ENCODE data around the gene ARL4D. TPM values are rescaled to one million over a fixed set of nuclear protein-coding genes. Genes with fewer than 3 reads are reported as not detected.
"Not testable (repeated sequence)": the region's sequence is repeated elsewhere in the genome, so short reads cannot be mapped to it uniquely, and the experiment has no call there.

The ARL4D gene
- total RNA-seq, 1 experiment from 2014 or later, result 12.8 TPM

DNA sequence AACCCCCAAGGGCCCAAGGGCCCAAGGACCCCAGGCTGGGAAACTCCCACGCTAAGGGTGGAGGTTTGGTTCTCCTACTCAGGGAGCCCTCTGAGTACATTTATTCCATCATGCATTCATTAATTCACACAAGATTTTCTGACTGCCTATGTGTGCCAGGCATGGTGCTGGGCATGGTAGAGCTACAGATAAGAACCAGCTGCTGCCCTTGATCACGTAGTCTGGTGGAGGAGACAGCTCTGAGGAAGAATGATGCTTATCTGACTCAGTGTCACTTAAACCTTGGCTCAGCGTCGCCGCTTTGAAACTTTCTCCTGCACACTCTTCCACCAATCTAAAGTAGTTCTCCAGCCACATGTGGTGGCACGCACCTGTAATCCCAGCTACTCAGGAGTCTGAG is 3.6 kb upstream of the ARL4D start:
- DNase-seq (ENCODE audit: low read depth), result no peak

- no peak for DNase-seq (ENCODE audit: low read depth)
Measured at GRCh38 chr17:43396491-43397060, 2.2 kb upstream of the ARL4D start.

GRCh38 chr17:43399839-43400328 is 1.1 kb downstream of the ARL4D start:
- DNase-seq (ENCODE audit: low read depth), result no peak

GRCh38 chr17:43400943-43401717 is 2.3 kb downstream of the ARL4D start:
- peak; percentile 91 for DNase-seq (ENCODE audit: low read depth)

- no peak for DNase-seq (ENCODE audit: low read depth)
Measured at GRCh38 chr17:43402078-43402477, 3.3 kb downstream of the ARL4D start.

DNA sequence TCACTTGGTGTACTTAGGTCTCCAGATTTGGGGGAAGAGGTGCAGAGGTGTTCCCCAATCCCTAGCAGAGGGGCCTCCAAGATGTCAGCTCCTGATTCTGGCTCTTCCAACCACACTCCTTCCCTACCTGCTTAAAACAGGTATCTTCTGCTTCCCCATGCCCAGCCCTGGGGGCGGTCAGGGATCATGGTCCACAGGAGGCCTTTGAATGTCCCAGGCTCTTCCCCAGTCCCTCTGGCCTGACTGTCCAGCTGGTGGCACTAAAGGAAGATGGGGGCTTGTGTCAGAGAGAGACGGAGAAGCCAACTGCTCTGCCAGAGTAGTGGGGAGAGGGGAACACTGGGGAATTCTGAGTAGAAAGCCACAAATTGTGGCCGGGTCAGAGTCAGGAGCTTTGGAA is 3.8 kb downstream of the ARL4D start:
- no peak for DNase-seq (ENCODE audit: low read depth)

DNA sequence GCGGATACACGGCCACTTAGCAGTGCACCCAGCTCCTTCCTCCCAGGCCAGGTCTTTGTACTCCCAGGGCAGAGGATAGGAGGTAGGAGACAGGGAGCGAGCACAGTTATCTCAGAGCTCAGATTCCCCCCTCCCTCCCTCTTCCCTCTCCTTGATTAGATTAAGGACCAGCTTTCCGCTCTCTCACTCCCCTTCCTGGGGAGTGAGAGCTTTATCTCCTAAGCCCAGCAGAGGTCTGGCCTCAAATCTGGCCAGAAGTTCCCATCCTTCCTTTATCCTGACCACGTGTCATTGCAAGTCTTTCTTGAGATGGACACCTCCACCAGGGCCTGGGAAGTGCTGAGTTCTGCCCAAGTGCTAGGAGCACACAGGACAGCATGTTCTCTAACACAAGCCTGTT is 5.1 kb downstream of the ARL4D start:
- DNase-seq (ENCODE audit: low read depth), result no peak

- DNase-seq (ENCODE audit: low read depth), result no peak
Measured at GRCh38 chr17:43405861-43406260, 7.1 kb downstream of the ARL4D start.

DNA sequence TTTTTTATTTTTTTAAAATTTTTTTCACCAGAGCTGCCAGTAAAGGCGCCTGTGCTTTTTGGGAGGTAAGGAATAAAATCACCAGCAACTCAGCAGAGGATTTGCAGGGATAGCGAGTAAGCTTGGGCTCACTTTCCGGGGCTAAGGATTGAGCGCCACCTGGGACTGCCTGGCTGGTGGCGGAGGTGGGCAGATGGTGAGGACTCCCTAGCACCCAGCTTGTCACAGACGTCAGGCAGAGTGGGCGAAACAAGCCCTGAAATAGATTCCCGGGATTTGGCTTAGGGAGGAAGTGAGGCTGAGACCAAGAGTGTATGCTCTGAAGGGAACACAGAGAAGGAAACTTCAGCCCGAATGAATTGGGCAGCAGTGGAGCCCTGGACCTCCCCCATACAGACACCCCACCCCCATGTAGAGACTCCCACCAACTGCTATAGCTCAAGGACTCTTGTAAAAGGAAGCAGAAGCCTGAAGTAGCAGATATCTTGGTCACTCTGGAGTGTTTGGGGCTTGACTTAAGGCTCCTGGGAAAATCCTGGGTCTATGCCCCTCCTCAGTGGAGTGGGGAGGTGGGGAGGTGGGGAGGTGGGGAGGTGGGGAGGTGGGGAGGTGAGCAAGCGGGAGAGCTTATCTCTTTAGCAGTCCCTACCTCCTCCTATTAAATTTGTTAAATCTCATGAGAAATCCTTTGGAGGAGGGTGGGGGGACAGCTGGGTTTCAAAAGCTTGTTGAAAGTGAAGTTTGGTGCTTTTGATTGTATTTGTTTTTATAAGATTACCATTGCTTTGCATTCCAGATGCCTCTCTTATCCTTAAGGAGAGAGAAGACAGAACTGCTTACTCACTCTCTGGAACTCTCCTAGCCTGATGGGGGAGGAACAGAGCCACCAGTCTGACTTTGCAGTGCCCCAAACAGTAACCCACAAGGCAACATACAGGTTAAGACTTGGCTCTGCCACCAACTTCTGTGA is 8.2 kb downstream of the ARL4D start:
- DNase-seq (ENCODE audit: low read depth), result no peak

- no peak for DNase-seq (ENCODE audit: low read depth)
Measured at GRCh38 chr17:43409131-43409530, 10.3 kb downstream of the ARL4D start.

- DNase-seq (ENCODE audit: low read depth), result no peak
Measured at GRCh38 chr17:43410557-43411368, 12.0 kb downstream of the ARL4D start.

- no peak for DNase-seq (ENCODE audit: low read depth)
Measured at GRCh38 chr17:43411369-43411677, 12.5 kb downstream of the ARL4D start.

DNA sequence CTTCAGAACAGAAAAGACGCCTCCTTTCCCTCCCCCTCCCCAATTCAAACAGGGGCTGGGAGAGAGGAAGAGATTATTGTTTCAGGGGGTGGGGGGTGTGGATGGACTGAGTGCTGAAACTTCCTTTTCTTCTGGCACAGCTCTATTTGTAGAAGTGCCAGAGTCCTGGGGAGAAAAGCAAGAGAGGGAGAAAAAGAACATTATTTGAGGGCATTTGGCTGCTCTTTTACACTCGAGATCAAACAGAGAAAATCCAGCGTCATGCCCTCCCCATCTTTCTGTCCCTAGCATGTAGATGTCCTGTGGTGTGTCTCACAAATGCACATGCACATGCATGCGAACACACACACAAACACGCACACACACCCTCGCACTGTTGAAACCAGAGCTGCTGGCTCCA is 13.0 kb downstream of the ARL4D start:
- DNase-seq (ENCODE audit: low read depth), result no peak

GRCh38 chr17:43412166-43412565 is 13.4 kb downstream of the ARL4D start:
- no peak for DNase-seq (ENCODE audit: low read depth)

DNA sequence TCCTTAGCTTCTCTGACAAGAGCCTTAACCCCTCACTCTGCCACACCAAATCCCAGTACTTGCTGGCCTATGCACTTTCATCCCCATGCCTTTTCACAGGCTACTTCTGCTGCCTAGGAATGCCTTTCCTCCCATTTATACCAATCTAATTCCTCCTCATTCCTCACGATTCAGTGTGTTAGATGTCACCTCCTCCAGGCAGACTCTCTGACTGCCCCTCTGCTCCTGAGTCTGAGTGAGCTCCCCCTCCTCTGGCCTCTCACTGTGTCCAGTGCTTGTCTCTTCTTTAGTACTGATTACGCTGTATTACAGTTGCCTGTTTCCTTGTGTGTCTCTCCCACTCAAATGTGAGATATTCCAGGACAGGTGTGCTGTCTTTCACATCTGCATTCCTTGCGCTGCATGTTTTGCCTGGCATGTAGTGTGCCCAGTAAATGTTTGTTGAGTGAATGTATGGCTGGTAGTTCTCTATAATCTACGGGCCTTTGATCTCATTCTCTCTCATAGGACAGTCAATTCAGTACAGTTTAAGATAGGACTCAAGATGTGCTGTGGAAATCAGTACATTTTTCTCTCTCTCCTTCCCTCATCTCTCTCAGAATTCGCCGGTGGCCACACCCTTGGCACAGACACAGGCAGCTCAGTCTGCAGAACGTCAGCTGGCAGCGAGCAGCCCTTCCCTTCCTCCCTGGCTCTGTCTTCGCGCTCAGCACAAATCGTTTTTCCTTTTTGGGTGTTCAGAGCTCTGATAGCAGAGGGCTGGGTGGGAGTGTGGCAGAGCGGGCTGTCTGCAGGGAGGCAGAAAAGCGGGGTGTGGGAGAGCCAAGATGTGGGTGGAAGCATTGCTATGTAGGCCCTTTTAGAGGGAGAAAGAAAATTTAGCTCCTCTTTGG is 18.5 kb downstream of the ARL4D start:
- peak; percentile 45 for DNase-seq (ENCODE audit: low read depth)

DNA sequence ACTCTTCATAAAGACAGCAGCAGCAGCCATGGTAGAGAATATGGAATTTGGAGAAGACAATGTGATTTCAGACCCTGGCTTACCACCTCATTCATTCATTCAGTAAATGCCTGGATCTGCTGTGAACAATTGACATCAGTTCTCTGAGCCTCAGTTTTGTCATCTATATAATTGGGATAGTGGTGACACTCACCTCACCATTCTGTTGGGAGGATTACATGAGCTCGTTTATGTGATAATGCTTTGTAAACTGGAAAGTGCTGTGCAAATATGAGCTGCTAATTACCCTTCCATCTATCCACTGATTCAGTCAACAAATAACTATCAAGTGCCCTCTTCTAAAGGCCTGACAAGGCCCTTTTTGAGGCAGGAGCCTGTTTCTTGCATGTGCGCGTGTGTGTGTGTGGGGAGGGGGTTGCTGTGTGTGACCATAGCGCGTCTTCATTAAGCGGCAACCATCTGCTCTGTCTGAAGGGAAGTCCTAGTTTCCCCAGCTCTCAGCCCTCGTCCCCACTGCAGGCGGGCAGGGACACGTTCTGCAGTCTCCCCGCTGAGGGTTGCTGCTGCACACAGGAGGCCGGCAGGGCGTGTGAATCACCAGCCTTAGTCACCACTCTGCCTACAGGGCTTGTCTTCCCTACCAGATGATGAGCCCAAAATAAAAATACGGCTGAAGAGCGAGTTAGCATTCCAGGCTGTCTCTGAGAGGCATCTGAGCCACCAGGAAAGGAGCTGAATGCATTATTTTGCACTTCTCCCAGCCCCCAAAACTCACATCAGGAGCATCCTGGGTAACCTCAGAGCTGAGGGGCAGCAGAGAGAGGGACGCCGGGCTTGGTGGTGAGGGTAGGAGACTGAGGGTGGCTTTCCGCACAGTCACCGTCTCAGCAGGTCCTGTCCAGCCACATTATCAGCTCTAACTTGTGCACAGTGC is 19.9 kb downstream of the ARL4D start:
- peak; percentile 91 for DNase-seq (ENCODE audit: low read depth)

DNA sequence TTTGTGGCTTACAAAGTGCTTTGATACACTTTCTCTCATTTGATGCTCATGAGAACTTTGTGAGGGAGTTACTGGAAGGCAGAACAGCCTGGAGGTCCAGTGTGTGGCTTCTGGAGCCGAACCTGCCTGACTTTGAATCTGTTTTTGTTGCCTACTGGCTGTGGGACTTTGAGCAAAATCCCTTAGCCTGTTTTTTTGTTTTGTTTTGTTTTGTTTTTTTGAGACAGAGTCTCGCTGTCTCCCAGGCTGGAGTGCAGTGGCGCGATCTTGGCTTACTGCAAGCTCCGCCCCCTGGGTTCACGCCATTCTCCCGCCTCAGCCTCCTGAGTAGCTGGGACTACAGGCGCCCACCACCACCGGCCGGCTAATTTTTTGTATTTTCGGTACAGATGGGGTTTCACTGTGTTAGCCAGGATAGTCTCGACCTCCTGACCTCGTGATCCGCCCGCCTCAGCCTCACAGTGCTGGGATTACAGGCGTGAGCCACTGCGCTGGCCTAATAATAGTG is 20.6 kb downstream of the ARL4D start:
- not testable (repeated sequence) for DNase-seq (ENCODE audit: low read depth)

DNA sequence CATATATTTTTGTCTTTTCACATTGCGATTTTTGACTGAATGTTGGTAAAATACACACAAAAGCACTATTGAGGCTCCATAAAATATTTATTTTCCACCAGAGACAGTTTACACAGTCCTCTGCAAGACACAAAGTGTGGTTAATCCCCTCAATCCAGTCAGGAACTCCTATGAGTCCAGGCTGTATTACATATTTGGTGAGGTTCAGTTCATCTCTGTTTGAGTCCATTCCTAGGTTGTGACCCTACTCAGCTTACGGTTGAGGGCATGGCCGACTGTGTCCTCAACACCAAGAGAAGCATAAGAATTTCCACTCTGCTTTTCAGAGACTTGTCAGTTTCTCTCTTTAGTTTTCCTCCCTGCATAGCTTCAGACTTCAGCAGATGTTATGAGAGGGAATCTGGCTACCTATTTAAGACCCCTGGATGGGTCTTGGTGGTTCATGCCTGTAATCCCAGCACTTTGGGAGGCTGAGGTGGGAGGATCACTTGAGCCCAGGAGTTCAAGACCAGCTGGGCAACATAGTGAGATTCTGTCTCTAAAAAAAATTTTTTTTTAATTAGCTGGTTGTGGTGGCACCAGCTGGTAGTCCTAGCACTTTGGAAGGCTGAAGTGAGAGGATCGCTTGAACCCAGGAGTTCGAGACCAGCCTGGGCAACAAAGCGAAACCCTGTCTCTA is 25.1 kb downstream of the ARL4D start:
- DNase-seq (ENCODE audit: low read depth), result no peak

All from Daoy (cell line).